Right atrium auricular region (tissue), 2 donors: Measurements from ENCODE around the gene ZPR1. TPM values are rescaled to one million over a fixed set of nuclear protein-coding genes. Genes with fewer than 3 reads are reported as not detected.

Source experiments
- DNase-seq: peaks from one replicate; pipeline ENCODE4 v3.0.0-alpha.2; 2019; ENCODE audit warnings: low spot score
- H3K27ac ChIP-seq, 2 donors: fragments of 200-600 bp; sonication (generic); 1 replicate in 1 of 2; 2 replicates in 1 of 2; pipeline ENCODE4 v1.5.1; 2016 to 2019
- H3K27me3 ChIP-seq, 2 donors: fragments of 200-600 bp; sonication (generic); one replicate each; pipeline versions ENCODE4 v1.5.1 to v1.6.0; 2017 to 2019
- H3K36me3 ChIP-seq: fragments of 200-600 bp; sonication (generic); one replicate; pipeline ENCODE4 v1.5.1; 2016
- H3K4me1 ChIP-seq, 2 donors: fragments of 200-600 bp; sonication (generic); one replicate each; pipeline versions ENCODE4 v1.5.1 to v1.6.0; 2017 to 2019
- H3K4me3 ChIP-seq, 2 donors: fragments of 200-600 bp; sonication (generic); 1 replicate in 1 of 2; 2 replicates in 1 of 2; pipeline ENCODE4 v1.5.1; 2017 to 2019; ENCODE audit warnings: mild to moderate bottlenecking in 1 of 2, moderate library complexity in 1 of 2
- H3K9me3 ChIP-seq, 2 donors: fragments of 200-600 bp; sonication (generic); one replicate each; pipeline ENCODE4 v1.5.1; 2019
- total RNA-seq, 2 donors: library from RNA; depleted of rRNA; stranded (reverse); fragments of >200 nt; gene quantifications; one replicate each; pipeline ENCODE4 v1.1.0, GENCODE V29; 2016
- TF ChIP-seq, protein P1 (sequence below), 2 donors: fragments of 200-600 bp; sonication (generic); IDR thresholded peaks; one replicate each; pipeline ENCODE4 v1.5.1; 2019; ENCODE audit warnings: antibody characterized with exemption in 2 of 2

Gene ZPR1
- total RNA-seq, 2 donors from 2014 or later, result 16.8 to 20.6 TPM

DNA sequence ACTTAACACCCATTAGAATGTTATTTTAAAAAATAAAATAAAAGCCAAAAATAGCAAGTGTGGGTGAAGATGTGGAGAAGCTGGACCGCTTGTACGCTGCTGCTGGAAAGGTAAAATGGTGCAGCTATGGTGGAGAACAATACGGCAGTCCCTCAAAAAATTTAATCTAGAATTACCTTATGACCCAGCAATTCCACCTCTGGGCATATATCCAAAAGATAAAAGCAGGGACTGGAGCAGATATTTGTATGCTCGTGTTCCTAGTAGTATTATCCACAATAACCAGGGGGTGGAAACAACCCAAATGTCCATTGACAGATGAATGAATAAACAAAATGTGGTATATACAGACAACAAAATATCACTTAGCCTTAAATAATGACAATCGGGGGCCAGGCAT lies 10.0 kb upstream of the ZPR1 start:
- no peak for DNase-seq
- Histone ChIP-seq H3K9me3 (no peaks in the 10 kb centered on the region), H3K27me3 (no peaks in the 10 kb centered on the region), H3K4me1 (no peaks in the 10 kb centered on the region), H3K36me3 (no peaks in the 10 kb centered on the region), H3K27ac (no peak overlapping the region), H3K4me3 (no peak overlapping the region)
- TF ChIP-seq, protein P1, sequence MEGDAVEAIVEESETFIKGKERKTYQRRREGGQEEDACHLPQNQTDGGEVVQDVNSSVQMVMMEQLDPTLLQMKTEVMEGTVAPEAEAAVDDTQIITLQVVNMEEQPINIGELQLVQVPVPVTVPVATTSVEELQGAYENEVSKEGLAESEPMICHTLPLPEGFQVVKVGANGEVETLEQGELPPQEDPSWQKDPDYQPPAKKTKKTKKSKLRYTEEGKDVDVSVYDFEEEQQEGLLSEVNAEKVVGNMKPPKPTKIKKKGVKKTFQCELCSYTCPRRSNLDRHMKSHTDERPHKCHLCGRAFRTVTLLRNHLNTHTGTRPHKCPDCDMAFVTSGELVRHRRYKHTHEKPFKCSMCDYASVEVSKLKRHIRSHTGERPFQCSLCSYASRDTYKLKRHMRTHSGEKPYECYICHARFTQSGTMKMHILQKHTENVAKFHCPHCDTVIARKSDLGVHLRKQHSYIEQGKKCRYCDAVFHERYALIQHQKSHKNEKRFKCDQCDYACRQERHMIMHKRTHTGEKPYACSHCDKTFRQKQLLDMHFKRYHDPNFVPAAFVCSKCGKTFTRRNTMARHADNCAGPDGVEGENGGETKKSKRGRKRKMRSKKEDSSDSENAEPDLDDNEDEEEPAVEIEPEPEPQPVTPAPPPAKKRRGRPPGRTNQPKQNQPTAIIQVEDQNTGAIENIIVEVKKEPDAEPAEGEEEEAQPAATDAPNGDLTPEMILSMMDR (IDR thresholded peaks at IDR 0.05), result no peak

DNA sequence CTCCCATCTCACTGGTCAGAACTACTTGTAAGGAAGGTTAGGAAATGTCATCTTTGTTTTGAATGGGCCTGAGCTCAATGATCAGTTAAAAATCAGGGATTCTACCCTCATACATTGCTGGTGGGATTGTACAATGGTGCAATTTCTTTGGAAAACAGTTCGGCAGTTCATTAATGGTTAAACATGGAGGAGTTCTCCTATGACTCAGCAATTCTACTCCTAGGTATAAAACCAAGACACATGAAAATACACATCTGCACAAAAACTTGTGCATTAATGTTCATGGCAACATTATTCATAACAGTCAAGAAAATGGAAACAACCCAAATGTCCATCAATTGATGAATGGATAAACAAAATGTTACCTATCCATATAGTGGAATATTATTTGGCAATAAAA lies 8.7 kb upstream of the ZPR1 start:
- no peaks in the 10 kb centered on the region for H3K36me3 ChIP-seq

DNA sequence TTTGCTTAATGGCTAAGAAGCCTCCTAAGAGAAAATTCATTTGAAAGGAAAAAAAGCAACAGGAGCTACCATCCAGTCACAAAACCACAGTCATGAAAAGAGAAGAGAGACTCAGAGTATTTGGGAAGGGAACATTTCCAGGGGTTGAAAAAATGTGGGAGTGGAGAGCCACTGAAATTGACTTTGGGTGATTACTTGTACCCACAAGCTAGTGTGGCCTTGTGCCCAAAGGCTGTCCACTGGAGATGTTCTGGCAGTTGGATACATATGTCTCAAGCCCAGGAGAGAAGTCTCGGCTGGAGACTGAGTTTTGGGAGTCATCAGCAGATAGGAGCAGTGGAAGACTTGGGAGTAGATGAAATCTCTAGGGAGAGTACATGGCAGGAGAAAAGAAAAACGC lies 7.0 kb upstream of the ZPR1 start:
- Histone ChIP-seq H3K4me3 (no peak overlapping the region), H3K27ac (no peak overlapping the region), H3K9me3 (no peaks in the 10 kb centered on the region), H3K27me3 (no peaks in the 10 kb centered on the region), H3K36me3 (no peaks in the 10 kb centered on the region), H3K4me1 (peaks cover 0 to 8% of the 10 kb centered on the region in 2 donors)
- DNase-seq, result no peak
- TF ChIP-seq, protein P1 (IDR thresholded peaks at IDR 0.05), result no peak

More for the DNA sequence above, 8.7 kb upstream of the ZPR1 start:
- TF ChIP-seq, protein P1 (IDR thresholded peaks at IDR 0.05), result no peak
- Histone ChIP-seq H3K27me3 (no peaks in the 10 kb centered on the region), H3K4me3 (no peak overlapping the region), H3K9me3 (no peaks in the 10 kb centered on the region), H3K27ac (no peak overlapping the region), H3K4me1 (peaks cover 0 to 2% of the 10 kb centered on the region in 2 donors)
- no peak for DNase-seq

DNA sequence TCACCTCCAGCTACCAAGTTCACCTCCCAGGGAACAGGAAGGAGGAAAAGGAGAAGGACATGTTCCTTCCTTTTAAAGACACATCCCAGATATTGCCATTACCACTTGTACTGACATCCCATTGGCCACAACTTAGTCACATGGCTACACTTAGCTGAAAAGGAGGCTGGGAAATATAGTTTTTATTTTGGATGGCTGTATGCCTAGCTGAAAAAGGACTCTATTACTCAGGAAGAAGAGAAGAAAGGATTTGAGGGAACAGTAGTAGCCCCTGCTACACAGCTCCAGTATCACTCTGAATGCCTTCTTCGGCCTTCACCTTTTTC lies 5.9 kb upstream of the ZPR1 start:
- no peak overlapping the region for H3K4me3 ChIP-seq
- no peaks in the 10 kb centered on the region for H3K27me3 ChIP-seq
- H3K27ac ChIP-seq, result no peak overlapping the region
- peaks cover 0 to 9% of the 10 kb centered on the region in 2 donors for H3K4me1 ChIP-seq
- DNase-seq, result no peak
- no peaks in the 10 kb centered on the region for H3K36me3 ChIP-seq
- TF ChIP-seq, protein P1 (IDR thresholded peaks at IDR 0.05), result no peak
- H3K9me3 ChIP-seq, result no peaks in the 10 kb centered on the region

DNA sequence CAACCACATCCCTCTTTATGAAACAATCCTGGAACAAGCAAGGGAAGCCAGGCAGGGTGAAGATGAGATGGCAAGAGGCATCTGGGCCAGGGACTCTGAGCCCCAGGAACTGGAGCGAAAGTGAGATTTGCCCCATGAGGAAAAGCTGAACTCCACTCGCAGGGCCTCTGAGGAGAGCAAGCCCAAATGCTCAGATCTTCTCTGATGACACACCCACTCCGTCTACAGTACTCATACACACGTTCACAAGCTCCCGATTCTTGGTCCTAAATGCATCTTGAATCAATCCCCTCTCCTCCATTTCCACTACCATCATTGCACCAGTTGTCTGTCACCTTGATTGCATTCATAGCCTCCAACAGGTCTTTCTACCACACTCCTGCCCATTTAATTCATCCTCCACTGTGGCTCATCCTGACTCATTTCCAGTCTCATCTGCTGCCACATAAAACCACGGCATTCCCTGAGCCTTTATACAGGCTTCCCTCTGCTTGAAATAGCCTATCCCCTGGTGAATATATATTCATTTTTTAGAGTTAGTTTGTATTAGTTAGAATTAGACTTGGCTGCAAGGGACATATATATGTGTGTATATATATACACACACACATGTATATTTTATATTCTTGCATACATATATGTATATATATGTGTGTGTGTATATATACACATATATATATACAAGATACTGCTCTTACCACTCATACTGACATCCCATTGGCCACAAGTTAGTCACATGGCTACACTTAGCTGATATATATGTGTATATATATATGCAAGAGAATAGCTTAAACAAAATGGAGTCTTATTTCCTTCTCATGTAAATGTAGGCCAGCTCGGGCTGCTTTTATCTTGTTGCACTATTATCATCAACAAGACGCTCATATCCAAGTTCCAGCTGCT lies 5.3 kb upstream of the ZPR1 start:
- Histone ChIP-seq H3K9me3 (no peaks in the 10 kb centered on the region), H3K4me3 (no peak overlapping the region), H3K4me1 (peaks cover 0 to 15% of the 10 kb centered on the region in 2 donors), H3K27me3 (no peaks in the 10 kb centered on the region), H3K36me3 (no peaks in the 10 kb centered on the region), H3K27ac (no peak overlapping the region)
- no peak for DNase-seq
- TF ChIP-seq, protein P1 (IDR thresholded peaks at IDR 0.05), result no peak
